GM18951 (cell line): ENCODE data around the gene MCU.
A peak's percentile ranks its signal among the peaks of the same experiment; 100 is the strongest.
"Not testable (repeated sequence)": the region's sequence is repeated elsewhere in the genome, so short reads cannot be mapped to it uniquely, and the experiment has no call there.

Source experiments
- POLR2A ChIP-seq: IDR thresholded peaks from 4 replicates; pipeline ENCODE4 v1.6.1; 2011; ENCODE audit warnings: mild to moderate bottlenecking; ENCODE audit not compliant: insufficient read length, insufficient read depth; ENCODE audit errors: extremely low read depth
- in situ Hi-C: fragments of 300-500 bp; cut with MboI; formaldehyde crosslinking; loops from one replicate; pipeline ENCODE4 v1.12.0; 2022; ENCODE audit warnings: low sequenced_read_pairs, mixed read lengths, inconsistent platforms; ENCODE audit not compliant: unreplicated experiment

The MCU gene, protein sequence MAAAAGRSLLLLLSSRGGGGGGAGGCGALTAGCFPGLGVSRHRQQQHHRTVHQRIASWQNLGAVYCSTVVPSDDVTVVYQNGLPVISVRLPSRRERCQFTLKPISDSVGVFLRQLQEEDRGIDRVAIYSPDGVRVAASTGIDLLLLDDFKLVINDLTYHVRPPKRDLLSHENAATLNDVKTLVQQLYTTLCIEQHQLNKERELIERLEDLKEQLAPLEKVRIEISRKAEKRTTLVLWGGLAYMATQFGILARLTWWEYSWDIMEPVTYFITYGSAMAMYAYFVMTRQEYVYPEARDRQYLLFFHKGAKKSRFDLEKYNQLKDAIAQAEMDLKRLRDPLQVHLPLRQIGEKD

DNA sequence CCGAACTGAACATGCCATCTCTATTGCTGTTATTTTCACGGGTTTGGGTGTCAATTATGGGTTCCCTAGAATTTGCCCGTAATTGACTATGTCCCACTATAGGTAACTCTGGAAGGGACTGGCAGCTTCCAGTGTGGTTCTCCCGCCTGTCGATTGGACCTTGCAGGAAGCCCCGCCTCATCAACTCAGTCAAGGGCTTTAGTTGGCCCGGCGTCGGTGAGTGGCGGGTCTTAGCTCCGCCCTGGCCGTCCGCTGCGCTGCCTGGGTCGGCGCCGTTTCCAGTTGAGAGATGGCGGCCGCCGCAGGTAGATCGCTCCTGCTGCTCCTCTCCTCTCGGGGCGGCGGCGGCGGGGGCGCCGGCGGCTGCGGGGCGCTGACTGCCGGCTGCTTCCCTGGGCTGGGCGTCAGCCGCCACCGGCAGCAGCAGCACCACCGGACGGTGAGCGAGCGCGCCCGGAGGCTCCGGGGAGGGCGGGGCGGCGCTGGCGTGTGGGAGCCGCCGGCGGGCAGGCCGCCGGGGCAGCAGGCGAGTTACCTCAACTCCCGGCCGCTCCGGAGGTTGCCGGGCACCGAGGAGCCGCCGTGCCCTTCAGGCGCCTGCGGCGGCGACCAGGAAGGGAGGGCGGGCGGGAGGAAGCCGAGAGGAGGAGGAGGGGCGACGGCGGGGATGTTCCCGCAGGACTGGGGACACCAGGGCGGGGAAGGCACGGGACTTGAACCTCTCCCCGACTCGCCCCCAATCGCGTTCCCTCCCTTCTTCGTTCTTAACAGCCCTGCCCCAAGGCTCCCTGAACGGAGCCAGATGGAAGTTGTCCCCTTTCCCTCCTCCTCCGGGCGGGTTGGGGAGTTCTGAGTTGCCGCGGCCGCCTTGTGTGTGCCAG, at the start of gene MCU:
MCU (plus strand) TSS at position 281 of the 881 bp plus-strand sequence; CDS start at position 290, 9 bp downstream.
- in situ Hi-C loops, result no loop called here

DNA sequence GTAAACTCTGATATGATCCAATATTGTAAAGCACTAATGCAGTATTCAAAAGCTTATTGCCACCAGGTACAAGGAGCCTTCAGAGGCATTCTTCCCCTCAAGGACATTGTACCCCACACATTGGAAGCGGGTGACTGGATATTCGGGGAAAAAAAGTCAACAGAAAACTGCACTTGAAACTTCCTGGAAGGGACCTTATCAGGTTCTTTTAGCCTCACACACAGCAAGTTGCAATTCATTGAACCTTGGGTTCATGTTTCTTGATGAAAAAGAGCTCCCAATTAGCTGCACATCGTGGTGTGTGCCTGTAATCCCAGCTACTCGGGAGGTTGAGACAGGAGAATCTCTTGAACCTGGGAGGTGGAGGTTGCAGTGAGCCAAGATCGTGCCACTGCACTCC, 49.6 kb upstream of the MCU start:
- no peak for TF ChIP-seq POLR2A
- in situ Hi-C loops, result no loop called here

More for the DNA sequence above, at the start of gene MCU:
- TF ChIP-seq POLR2A, result peak; percentile 90

DNA sequence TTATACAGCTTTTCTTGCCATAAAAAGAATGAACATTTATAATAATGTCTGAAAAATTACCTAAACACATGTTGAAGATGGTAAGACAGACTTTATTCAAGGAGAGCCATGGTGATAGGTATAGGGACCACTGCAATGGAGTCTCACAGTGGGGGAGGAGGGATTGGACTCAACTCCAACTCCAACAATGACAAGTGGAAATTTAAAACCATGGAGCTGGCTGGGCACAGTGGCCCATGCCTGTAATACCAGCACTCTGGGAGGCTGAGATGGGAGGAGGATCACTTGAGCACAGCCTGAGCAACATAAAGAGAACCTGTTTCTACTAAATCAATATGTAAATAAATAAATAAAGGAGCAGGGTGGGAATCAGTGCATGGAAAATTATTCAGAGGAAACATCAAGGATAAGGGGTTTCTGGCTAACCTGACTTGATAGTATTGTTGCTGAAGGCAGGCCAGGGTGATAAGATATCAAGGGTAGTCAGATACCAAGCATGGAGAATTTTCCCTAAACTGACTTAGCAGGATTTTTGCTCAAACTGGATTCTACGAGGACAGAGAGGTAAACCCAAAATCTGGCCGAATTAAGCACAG, 46.6 kb upstream of the MCU start:
- no peak for TF ChIP-seq POLR2A
- in situ Hi-C loops, result no loop called here

DNA sequence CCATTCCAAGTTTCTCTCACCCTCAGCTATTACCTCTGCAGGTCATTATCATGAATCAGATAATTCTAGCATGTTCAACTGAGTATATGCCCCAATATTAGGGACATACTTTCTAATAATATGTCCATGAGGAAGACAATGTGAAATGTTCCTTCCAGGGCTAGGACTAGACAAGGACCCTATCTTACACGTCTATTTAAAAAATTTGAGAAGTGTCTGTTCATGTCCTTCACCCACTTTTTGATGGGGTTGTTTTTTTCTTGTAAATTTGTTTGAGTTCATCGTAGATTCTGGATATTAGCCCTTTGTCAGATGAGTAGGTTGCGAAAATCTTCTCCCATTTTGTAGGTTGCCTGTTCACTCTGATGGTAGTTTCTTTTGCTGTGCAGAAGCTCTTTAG, 45.0 kb upstream of the MCU start:
- in situ Hi-C loops, result not testable (repeated sequence)

DNA sequence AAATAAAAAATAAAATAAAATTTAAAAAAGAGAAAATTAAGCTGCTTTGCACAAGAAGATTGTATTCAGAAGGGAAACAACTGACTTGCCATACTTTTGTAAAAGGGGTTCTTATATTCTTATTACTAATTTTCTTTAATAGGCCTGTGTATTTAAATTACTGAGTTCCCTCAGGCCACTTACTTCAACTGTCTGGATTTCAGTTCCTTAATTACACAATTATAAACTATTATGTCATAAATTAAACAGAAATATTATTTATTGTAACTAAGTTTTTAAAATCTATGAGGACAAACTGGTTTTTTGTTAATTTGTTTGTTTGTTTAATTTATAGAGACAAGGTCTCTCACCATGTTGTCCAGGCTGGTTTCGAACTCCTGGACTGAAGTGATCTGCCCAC, 43.6 kb upstream of the MCU start:
- in situ Hi-C loops, result no loop called here
- TF ChIP-seq POLR2A, result no peak

DNA sequence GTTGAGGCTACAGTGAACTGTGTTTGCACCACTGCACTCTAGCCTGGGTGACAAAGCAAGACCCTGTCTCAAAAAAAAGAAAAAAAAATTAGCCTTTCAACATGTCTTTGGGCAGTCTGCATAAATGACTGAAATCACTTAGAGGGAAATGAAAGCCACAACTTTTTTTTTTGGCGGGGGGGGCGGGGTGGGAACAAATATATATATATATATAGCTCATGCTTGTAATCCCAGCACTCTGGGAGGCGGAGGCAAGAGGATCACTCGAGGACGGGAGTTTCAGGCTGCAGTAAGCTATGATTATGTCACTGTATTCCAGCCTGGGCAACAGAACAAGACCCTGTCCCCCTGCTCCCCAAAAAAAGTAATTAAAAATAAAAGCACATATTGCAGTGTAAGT, 42.7 kb upstream of the MCU start:
- in situ Hi-C loops, result no loop called here
- TF ChIP-seq POLR2A, result no peak

DNA sequence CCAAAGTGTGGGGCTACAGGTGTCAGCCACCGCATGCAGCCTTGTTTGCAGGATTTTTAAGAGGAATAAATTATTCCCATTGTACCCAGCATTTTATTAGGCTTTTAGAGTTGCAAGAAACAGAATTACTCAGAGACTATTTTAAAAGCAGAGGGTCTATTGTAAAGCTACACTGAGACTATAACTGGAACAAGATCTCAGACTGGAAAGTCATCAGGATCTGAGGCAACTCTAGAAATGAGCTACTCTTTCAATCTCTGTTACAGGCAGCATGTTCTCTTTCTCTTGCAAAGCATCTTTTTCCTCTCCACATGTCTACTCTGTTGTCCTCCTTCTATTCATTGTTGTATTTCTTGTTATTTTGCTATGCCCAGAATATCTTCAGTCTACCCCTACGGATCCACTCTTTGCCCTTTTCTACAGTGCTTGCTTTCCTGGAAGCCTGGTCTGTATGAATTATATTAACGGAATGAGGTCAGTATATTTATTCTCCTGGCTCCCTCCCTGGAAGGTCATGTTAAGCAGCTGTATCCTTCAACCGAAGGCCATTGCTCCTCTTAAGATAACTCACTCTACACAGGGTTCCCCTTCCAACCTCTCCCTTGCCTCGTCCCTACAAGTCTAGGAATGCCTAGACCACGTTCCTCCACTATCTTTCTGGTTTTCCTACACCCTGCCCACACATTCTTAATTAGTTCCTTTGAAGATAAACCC, 38.4 kb upstream of the MCU start:
- in situ Hi-C loops, result no loop called here
- no peak for TF ChIP-seq POLR2A

DNA sequence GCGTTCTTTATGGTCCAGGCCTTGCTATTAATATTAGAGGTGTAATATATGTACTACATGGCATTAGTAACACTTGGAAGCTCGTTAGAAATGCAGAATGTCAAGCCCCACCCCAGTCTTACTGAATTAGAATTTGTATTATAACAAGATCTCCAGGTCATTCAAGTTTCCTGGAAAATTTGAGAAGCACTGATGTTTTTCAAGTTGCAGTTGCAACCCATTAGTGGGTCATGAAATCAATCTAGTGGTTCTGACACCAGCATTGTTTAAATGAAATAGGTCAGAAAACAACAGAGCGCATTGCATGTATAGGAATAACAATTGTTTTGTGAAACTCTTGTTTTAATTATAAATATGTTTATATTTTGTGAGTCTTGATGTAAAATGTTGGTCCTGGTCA, 37.2 kb upstream of the MCU start:
- in situ Hi-C loops, result no loop called here
- no peak for TF ChIP-seq POLR2A

DNA sequence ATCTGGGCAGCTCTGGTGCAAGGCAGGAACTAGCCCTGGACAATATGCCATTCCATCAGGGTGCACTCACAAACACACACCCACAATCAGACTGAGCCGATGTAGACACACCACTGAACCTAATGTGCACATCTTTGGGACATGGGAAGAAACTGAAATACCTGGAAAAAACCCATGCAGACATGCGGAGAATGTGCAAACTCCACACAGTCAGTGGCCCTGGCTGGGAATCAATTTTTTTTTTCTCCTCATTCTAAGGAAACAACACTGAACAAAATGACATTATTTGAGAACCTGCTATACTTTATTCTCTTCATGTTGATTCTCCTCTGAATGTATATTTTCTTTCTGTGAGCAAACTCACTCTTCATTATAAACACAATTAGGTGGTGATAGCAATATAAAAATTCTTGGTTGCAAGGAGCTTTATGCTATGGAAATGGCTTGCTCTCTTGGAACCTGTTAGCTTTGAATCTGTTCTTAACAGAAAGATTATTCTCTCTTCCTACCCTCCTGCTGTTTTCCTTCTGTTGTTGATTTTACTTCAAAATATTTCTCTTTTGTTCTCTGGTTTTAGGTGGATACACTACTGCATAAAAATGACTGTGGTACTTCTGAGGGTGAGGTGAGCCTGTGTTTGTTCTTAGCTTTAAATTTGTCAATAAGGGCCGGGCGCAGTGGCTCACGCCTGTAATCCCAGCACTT, 33.1 kb upstream of the MCU start:
- no peak for TF ChIP-seq POLR2A
- in situ Hi-C loops, result no loop called here

DNA sequence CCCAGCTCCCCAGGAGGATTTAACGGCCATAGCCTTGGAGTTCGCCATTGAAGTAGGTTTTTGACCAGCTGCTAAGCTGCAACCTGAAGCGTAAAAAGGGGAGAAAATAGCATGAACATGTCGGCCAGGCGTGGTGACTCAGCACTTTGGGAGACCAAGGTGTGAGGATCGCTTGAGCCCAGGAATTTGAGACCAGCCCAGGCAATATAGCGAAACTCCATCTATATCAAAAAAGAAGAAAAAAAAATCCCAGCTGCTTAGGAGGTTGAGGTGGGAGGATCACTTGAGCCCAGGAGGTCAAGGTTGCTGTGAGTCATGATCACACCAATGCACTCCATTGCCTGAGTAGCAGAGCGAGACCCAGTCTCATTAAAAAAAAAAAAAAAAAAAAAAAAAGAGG, 32.2 kb upstream of the MCU start:
- in situ Hi-C loops, result no loop called here

DNA sequence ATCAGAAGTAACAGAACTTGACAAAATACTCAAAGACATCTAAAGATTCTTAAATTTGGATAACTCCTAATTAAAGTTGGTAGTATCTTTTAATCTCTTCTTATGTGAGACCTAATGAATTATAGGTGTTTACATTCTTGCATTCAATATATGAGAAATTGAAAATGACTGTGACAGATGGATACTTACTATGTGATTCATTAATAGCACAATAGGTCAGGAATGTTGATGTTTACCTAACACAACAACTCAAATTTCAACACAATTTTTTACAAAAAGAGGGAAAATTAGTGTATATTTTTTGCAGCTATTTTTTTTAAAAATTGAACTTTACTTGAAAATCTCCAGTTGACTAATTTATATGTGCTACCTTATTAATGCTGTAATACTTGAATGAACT, 31.7 kb upstream of the MCU start:
- in situ Hi-C loops, result no loop called here
- no peak for TF ChIP-seq POLR2A

More for the DNA sequence above, 32.2 kb upstream of the MCU start:
- no peak for TF ChIP-seq POLR2A

DNA sequence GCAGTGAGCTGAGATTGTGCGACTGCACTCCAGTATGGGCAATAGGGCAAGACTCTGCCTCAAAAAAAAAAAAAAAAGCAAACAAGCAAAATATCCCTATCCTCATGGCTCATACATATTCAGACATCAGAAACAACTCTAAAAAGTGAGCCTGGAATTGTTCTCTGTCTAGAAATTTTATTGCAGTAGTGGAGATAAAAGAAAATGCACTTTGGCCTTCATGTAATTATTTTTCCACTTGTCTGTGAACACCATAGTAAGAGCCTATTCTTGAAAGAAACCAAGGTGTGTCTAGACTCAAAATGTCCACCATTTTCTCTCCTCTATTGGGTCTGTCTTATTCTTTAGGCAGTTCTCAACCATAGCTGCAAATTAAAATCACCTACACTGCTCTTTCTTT, 30.5 kb upstream of the MCU start:
- in situ Hi-C loops, result no loop called here
- TF ChIP-seq POLR2A, result no peak
